Pericardium fibroblast (primary cell): ENCODE results near the gene PKD1L1. TPM values are rescaled to one million over a fixed set of nuclear protein-coding genes. Genes with fewer than 3 reads are reported as not detected.

Experiments used
- total RNA-seq: library from RNA; depleted of rRNA; stranded (reverse); fragments of >200 nt; gene quantifications from 2 replicates; pipeline ENCODE4 v1.2.3, GENCODE V29; 2015

PKD1L1 gene, protein sequence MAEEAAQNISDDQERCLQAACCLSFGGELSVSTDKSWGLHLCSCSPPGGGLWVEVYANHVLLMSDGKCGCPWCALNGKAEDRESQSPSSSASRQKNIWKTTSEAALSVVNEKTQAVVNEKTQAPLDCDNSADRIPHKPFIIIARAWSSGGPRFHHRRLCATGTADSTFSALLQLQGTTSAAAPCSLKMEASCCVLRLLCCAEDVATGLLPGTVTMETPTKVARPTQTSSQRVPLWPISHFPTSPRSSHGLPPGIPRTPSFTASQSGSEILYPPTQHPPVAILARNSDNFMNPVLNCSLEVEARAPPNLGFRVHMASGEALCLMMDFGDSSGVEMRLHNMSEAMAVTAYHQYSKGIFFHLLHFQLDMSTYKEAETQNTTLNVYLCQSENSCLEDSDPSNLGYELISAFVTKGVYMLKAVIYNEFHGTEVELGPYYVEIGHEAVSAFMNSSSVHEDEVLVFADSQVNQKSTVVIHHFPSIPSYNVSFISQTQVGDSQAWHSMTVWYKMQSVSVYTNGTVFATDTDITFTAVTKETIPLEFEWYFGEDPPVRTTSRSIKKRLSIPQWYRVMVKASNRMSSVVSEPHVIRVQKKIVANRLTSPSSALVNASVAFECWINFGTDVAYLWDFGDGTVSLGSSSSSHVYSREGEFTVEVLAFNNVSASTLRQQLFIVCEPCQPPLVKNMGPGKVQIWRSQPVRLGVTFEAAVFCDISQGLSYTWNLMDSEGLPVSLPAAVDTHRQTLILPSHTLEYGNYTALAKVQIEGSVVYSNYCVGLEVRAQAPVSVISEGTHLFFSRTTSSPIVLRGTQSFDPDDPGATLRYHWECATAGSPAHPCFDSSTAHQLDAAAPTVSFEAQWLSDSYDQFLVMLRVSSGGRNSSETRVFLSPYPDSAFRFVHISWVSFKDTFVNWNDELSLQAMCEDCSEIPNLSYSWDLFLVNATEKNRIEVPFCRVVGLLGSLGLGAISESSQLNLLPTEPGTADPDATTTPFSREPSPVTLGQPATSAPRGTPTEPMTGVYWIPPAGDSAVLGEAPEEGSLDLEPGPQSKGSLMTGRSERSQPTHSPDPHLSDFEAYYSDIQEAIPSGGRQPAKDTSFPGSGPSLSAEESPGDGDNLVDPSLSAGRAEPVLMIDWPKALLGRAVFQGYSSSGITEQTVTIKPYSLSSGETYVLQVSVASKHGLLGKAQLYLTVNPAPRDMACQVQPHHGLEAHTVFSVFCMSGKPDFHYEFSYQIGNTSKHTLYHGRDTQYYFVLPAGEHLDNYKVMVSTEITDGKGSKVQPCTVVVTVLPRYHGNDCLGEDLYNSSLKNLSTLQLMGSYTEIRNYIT (N-terminal part only)
- not detected in 2 replicates for total RNA-seq

DNA sequence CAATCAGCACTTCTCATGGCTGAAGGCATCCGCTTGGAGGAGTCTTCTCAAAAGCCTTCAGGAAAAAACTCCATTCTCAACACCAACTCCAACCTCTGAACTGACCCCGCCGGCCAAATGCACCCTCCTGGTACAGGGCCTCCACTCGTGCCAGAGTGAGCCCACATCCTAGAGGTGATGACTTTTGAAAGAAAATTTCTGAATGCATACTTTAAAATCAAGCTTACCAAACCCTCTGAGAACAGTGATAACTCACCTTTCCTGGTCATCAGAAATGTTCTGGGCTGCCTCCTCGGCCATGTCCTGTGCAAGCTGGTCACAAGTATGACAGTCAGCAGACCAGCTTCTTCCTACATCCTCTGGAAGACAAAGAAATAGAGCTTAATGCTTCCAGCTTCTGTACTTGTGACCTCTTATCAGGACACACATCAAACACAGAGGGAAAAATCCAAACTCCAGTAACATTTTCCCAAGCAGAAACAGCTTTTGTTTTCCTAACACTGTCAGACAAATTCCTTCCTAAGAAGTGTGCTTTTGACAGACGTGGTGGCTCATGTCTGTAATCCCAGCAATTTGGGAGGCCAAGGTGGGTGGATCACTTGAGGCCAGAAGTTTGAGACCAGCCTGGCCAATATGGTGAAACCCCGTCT is at the start of gene PKD1L1:
TSS of gene PKD1L1 (minus strand) at position 326 of the 650 bp plus-strand sequence. CDS start at position 300, 26 bp downstream.

DNA sequence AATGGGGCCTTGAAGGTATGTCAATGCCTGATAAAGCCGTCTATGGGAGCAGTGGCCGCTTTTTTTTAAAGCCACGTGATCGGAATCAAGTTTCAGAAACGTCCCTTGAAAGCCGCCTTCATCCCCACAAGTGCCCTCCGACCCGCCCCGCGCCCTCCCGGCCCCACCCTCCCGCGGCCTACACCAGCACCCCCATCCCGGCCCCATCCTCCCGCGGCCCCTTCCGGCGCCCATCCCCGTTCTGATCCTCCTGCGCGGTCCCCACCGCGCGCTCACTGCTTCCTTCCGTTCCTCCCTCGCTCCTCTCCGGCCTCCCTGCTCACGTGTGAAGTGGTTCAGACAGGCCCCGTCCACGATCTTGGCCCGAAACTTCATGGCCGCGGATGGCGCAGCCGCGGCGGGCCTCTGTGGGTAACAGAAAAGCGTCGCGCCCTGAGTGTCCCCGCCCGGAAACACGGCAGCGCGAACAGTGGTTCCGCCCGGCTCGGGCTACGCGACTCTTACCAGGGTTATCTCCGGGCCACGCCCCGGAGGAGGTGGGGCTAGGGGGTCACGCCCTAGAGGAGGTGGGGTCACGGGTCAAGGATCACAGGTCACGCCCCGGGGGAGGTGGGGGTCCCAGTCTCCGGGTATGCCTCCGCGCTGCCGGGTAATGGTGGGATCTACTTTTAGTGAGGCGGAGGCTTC is 31.0 kb upstream of the PKD1L1 start, which contains the start of gene HUS1:
TSS of gene HUS1 (minus strand) at position 471 of the 687 bp plus-strand sequence. CDS start at position 375, 96 bp downstream.

Other genes starting within 250 kb of the PKD1L1 start
- 6.2 and 27.7 TPM in 2 replicates for gene HUS1, start 31.1 kb upstream of the PKD1L1 start, total RNA-seq
- gene SUN3, start 80.6 kb upstream of the PKD1L1 start, total RNA-seq = not detected in 2 replicates
- gene C7orf57, start 87.1 kb upstream of the PKD1L1 start, total RNA-seq = not detected in 2 replicates
- gene UPP1, start 140.8 kb upstream of the PKD1L1 start, total RNA-seq = 18.2 and 23.7 TPM in 2 replicates
- not detected in 2 replicates for gene ABCA13, start 223.0 kb upstream of the PKD1L1 start, total RNA-seq